ENCODE data around the gene ZNF44.

- peak; percentile 59 for TF ChIP-seq POLR2A (IDR thresholded peaks at IDR 0.05; ENCODE audit: low read length)
- TF ChIP-seq GATA1 (IDR thresholded peaks at IDR 0.05; ENCODE audit: low read depth, low read length) = no peak
Observed at GRCh38 chr19:12294249-12295158, at the start of gene ZNF44.

Measured in erythroblast (primary cell).